HG03565 (cell line): ENCODE measurements around the gene NOSTRIN.
"Not testable (repeated sequence)": the region's sequence is repeated elsewhere in the genome, so short reads cannot be mapped to it uniquely, and the experiment has no call there.

Experiments used
- ATAC-seq: cut with Tn5 transposase; IDR thresholded peaks from one replicate; pipeline ENCODE4 v1.9.1; 2021; ENCODE audit warnings: mild to moderate bottlenecking, moderate library complexity; ENCODE audit not compliant: unreplicated experiment

The NOSTRIN gene

GRCh38 chr2:168870824-168871223 is 68.4 kb downstream of the NOSTRIN start:
- not testable (repeated sequence) for ATAC-seq

- ATAC-seq: no peak
These were observed 72.1 kb downstream of the NOSTRIN start for GRCh38 chr2:168874368-168875054.

GRCh38 chr2:168882163-168882562 is 79.7 kb downstream of the NOSTRIN start:
- ATAC-seq: not testable (repeated sequence)

GRCh38 chr2:168884975-168885374 is 82.5 kb downstream of the NOSTRIN start:
- ATAC-seq: no peak

GRCh38 chr2:168889635-168890005 is 87.2 kb downstream of the NOSTRIN start:
- no peak for ATAC-seq

GRCh38 chr2:168890006-168890782 is 87.8 kb downstream of the NOSTRIN start, which contains the start of gene SPC25:
Gene SPC25, minus strand, starts transcription at chr2:168890430. Its CDS starts 911 bp downstream, at chr2:168889519.
- peak; percentile 100 for ATAC-seq

GRCh38 chr2:168892327-168892726 is 89.9 kb downstream of the NOSTRIN start:
- ATAC-seq: no peak

- no peak for ATAC-seq
These were observed 91.7 kb downstream of the NOSTRIN start for GRCh38 chr2:168894101-168894500.

- ATAC-seq: no peak
These were observed 92.3 kb downstream of the NOSTRIN start for GRCh38 chr2:168894720-168895119.

GRCh38 chr2:168895771-168896170 is 93.3 kb downstream of the NOSTRIN start:
- ATAC-seq: no peak

GRCh38 chr2:168896783-168897182 is 94.3 kb downstream of the NOSTRIN start:
- ATAC-seq: no peak

GRCh38 chr2:168897449-168897848 is 95.0 kb downstream of the NOSTRIN start:
- no peak for ATAC-seq

- no peak for ATAC-seq
These were observed 98.6 kb downstream of the NOSTRIN start, which contains the start of gene G6PC2 for GRCh38 chr2:168901003-168901402. Gene G6PC2, plus strand, starts transcription at chr2:168901291. Its CDS starts 41 bp downstream, at chr2:168901332.

GRCh38 chr2:168903888-168904287 is 101.5 kb downstream of the NOSTRIN start:
- no peak for ATAC-seq

- no peak for ATAC-seq
These were observed 101.9 kb downstream of the NOSTRIN start for GRCh38 chr2:168904358-168904757.

GRCh38 chr2:168907940-168908662 is 105.7 kb downstream of the NOSTRIN start:
- ATAC-seq: no peak

GRCh38 chr2:168910330-168910729 is 107.9 kb downstream of the NOSTRIN start:
- no peak for ATAC-seq

GRCh38 chr2:168912466-168912865 is 110.0 kb downstream of the NOSTRIN start:
- ATAC-seq: no peak

GRCh38 chr2:168912901-168913369 is 110.5 kb downstream of the NOSTRIN start:
- no peak for ATAC-seq

- ATAC-seq: no peak
These were observed 111.1 kb downstream of the NOSTRIN start for GRCh38 chr2:168913495-168913894.
